GM10248 (cell line): ENCODE measurements around the gene REN.

Experiments used
- CTCF ChIA-PET: fragments of 300-600 bp; sonication (Branson Sonifier 250); formaldehyde crosslinking; extraction: SDS; loops from one replicate; lab custom pipeline; 2021; ENCODE audit warnings: antibody characterized with exemption; lab: Yijun Ruan, JAX
- POLR2A ChIA-PET: fragments of 350-650 bp; sonication (Branson Sonifier 250); formaldehyde crosslinking; extraction: SDS; loops from one replicate; lab custom pipeline; 2020; ENCODE audit warnings: antibody characterized with exemption; lab: Yijun Ruan, JAX
- DNase-seq: peaks from one replicate; pipeline ENCODE4 v3.0.0; 2012; ENCODE audit errors: extremely low spot score
- CTCF ChIP-seq: IDR thresholded peaks from 2 replicates; pipeline ENCODE4 v1.5.1; 2012; ENCODE audit warnings: mild to moderate bottlenecking, low read depth; ENCODE audit errors: extremely low read depth, missing control alignments, control extremely low read depth

The REN gene

GRCh38 chr1:204105131-204105515 lies 61.0 kb downstream of the REN start:
- POLR2A ChIA-PET, result no interaction called here
- no peak for DNase-seq
- CTCF ChIA-PET, result interaction anchor here (1.3 kb wide), 1 partner anchor 24 kb away, joined by 3 read pairs; no protein-coding TSS in a partner anchor
- TF ChIP-seq CTCF, result no peak
